Endothelial cell of umbilical vein (primary cell): ENCODE results near the gene SELENBP1. TPM values are rescaled to one million over a fixed set of nuclear protein-coding genes. Genes with fewer than 3 reads are reported as not detected.

Experiments
- BruUV-seq: library from RNA; stranded (reverse); fragments of 400-500 nt; replicated peaks from 2 replicates; lab custom pipeline; 2021; lab: Mats Ljungman, UMichigan
- CTCF ChIA-PET: fragments of 300-600, 350-600 bp; sonication (Branson Sonifier 250); formaldehyde crosslinking; loops from one replicate; lab custom pipeline; 2021; ENCODE audit warnings: antibody characterized with exemption, inconsistent platforms; lab: Charles Lee
- POLR2A ChIA-PET: fragments of 300-600, 350-600 bp; sonication (Branson Sonifier 250); formaldehyde crosslinking; loops from one replicate; lab custom pipeline; 2021; ENCODE audit warnings: antibody characterized with exemption, inconsistent platforms; lab: Charles Lee
- DNase-seq: peaks from one replicate; pipeline ENCODE4 v3.0.0-alpha.2; 2011; ENCODE audit warnings: low read depth, low spot score
- FAIRE-seq: peaks from 2 replicates; lab custom pipeline; 2011; peaks lifted over from hg19 to GRCh38; lab: Jason Lieb, UNC
- H2AFZ ChIP-seq: 2 replicates; pipeline ENCODE4 v1.6.0; 2012; ENCODE audit warnings: low read depth, low read length, control low read depth, inconsistent platforms
- H3K27ac ChIP-seq: 2 replicates; pipeline ENCODE4 v1.5.1; 2011; ENCODE audit warnings: low read depth, mild to moderate bottlenecking, control low read depth, low read length, moderate library complexity; ENCODE audit not compliant: insufficient read depth
- H3K27me3 ChIP-seq, 2 experiments: 2 replicates each; pipeline versions ENCODE4 v1.6.0 to v1.6.1; 2011; ENCODE audit warnings: low read length in 2 of 2, mixed read lengths in 1 of 2; ENCODE audit not compliant: control insufficient read depth in 2 of 2, insufficient read depth in 2 of 2
- H3K36me3 ChIP-seq, 2 experiments: 2 replicates in 1 of 2; 3 replicates in 1 of 2; pipeline ENCODE4 v1.5.1; 2011; ENCODE audit warnings: low read length in 2 of 2, mild to moderate bottlenecking in 1 of 2, moderate library complexity in 1 of 2; ENCODE audit not compliant: control insufficient read depth in 2 of 2, insufficient read depth in 2 of 2; ENCODE audit errors: extremely low read depth in 1 of 2
- H3K4me1 ChIP-seq: 3 replicates; pipeline ENCODE4 v1.5.1; 2011; ENCODE audit warnings: mild to moderate bottlenecking, low read length; ENCODE audit not compliant: control insufficient read depth, insufficient read depth; ENCODE audit errors: extremely low read depth
- H3K4me2 ChIP-seq: 2 replicates; pipeline ENCODE4 v1.6.1; 2011; ENCODE audit warnings: low read length, control low read depth, mixed read lengths; ENCODE audit not compliant: insufficient read depth
- H3K4me3 ChIP-seq, 3 experiments: fragments of 200-600 bp in 1 of 3; sonication (generic), shearing (Covaris generic) in 1 of 3; replicated peaks in 1 of 3; 2 replicates each; pipeline ENCODE4 v1.5.1; 2011 to 2016; ENCODE audit warnings: control low read depth in 3 of 3, low read length in 3 of 3, mild to moderate bottlenecking in 2 of 3, inconsistent platforms in 1 of 3, low read depth in 1 of 3, moderate library complexity in 1 of 3; ENCODE audit not compliant: insufficient read depth in 1 of 3
- H3K79me2 ChIP-seq: 2 replicates; pipeline ENCODE4 v1.6.0; 2012; ENCODE audit warnings: low read length, inconsistent platforms; ENCODE audit not compliant: control insufficient read depth, insufficient read depth
- H3K9ac ChIP-seq: replicated peaks from 2 replicates; pipeline ENCODE3; 2011; ENCODE audit warnings: low read length, control low read depth; ENCODE audit not compliant: insufficient read depth; ENCODE audit errors: extremely low read depth
- H3K9me1 ChIP-seq: replicated peaks from 3 replicates; pipeline ENCODE4 v1.6.0; 2011; ENCODE audit warnings: mild to moderate bottlenecking, low read length; ENCODE audit not compliant: control insufficient read depth, insufficient read depth; ENCODE audit errors: extremely low read depth
- H3K9me3 ChIP-seq: replicated peaks from 2 replicates; pipeline ENCODE4 v1.5.1; 2012; ENCODE audit warnings: low read length, inconsistent platforms; ENCODE audit not compliant: control insufficient read depth, insufficient read depth
- H4K20me1 ChIP-seq: replicated peaks from 2 replicates; pipeline ENCODE3; 2011; ENCODE audit warnings: mild to moderate bottlenecking, low read length; ENCODE audit not compliant: control insufficient read depth, insufficient read depth; ENCODE audit errors: extremely low read depth
- EZH2 ChIP-seq: IDR thresholded peaks from 2 replicates; pipeline ENCODE4 v1.6.1; 2012; ENCODE audit warnings: borderline replicate concordance, low read depth, mild to moderate bottlenecking, moderate library complexity, low read length, inconsistent platforms; ENCODE audit not compliant: severe bottlenecking
- FOS ChIP-seq: IDR thresholded peaks from 2 replicates; pipeline ENCODE4 v1.6.1; 2011; ENCODE audit warnings: mild to moderate bottlenecking, low read length, moderate library complexity, borderline replicate concordance; ENCODE audit not compliant: insufficient read depth
- GATA2 ChIP-seq: IDR thresholded peaks from 2 replicates; pipeline ENCODE4 v1.7.0; 2011; ENCODE audit warnings: low read depth, mild to moderate bottlenecking, moderate library complexity, mixed read lengths, low read length; ENCODE audit not compliant: insufficient read length, insufficient read depth
- JUN ChIP-seq: IDR thresholded peaks from 2 replicates; pipeline ENCODE4 v1.6.1; 2011; ENCODE audit warnings: borderline replicate concordance, low read depth; ENCODE audit not compliant: insufficient read length, insufficient read depth
- MYC ChIP-seq: IDR thresholded peaks from one replicate; pipeline ENCODE4 v1.6.1; 2011; ENCODE audit warnings: mild to moderate bottlenecking, low read depth, low read length
- POLR2A ChIP-seq: IDR thresholded peaks from 2 replicates; pipeline ENCODE4 v1.6.1; 2012; ENCODE audit warnings: low read depth, mild to moderate bottlenecking, control low read depth, low read length
- POLR2AphosphoS5 ChIP-seq: IDR thresholded peaks from 2 replicates; pipeline ENCODE4 v1.6.1; 2012; ENCODE audit warnings: low read depth, mild to moderate bottlenecking, control low read depth, low read length, moderate library complexity; ENCODE audit not compliant: insufficient read depth
- dilution Hi-C: fragments of 300-500 bp; cut with MboI; formaldehyde crosslinking; loops from one replicate; pipeline ENCODE4 v1.15.0; 2019; ENCODE audit warnings: low sequenced_read_pairs; ENCODE audit not compliant: extremely low pct_ligation_motif_present
- intact Hi-C: fragments of 100-400 bp; cut with micrococcal nuclease; formaldehyde crosslinking; loops from one replicate; pipeline ENCODE4 v1.10.0; 2022
- polyA plus RNA-seq, 4 experiments: library from polyadenylated mRNA; depleted of rRNA in 3 of 4; stranded (reverse) in 3 of 4; unstranded in 1 of 4; fragments of >200 nt; gene quantifications; 2 replicates each; pipeline versions ENCODE4 v1.2.1 to v1.2.3, GENCODE V29; 2011 to 2012; ENCODE audit warnings: missing spikeins in 1 of 4
- total RNA-seq: library from RNA; stranded (reverse); gene quantifications from 2 replicates; pipeline ENCODE4 v1.2.3, GENCODE V29; 2021
- TF ChIP-seq, protein P1 (sequence below), 2 donors: IDR thresholded peaks; 1 replicate in 1 of 2; 2 replicates in 1 of 2; pipeline ENCODE4 v1.5.1; 2011; ENCODE audit warnings: low read length in 2 of 2, mild to moderate bottlenecking in 2 of 2, moderate library complexity in 2 of 2, control low read depth in 1 of 2, inconsistent platforms in 1 of 2, low read depth in 1 of 2; ENCODE audit not compliant: insufficient read depth in 1 of 2; ENCODE audit errors: extremely low read depth in 1 of 2
- TF ChIP-seq, protein P2 (sequence below): IDR thresholded peaks from 2 replicates; pipeline ENCODE4 v1.6.1; 2011; ENCODE audit not compliant: insufficient read depth, insufficient read length

Gene SELENBP1
- total and polyA plus RNA-seq, 2 donors (not counting 3 experiments of a cell fraction or from before 2014, with no cell fraction given) = 18.0 to 40.6 TPM

- H3K4me1 ChIP-seq = peaks cover 6% of the 10 kb centered on the region
- FAIRE-seq (no peak), DNase-seq (no peak)
- intact Hi-C loops = no loop called here
- no peaks in the 10 kb centered on the region for H3K27me3 ChIP-seq
- ChIA-PET POLR2A (interaction anchor here (0.7 kb wide), 1 partner anchor 36 kb away, joined by 5 read pairs; no protein-coding TSS in a partner anchor), CTCF (interaction anchor here (0.9 to 1.9 kb wide), 3 partner anchors 10 to 63 kb away, joined by 3 to 4 read pairs (median 3); no protein-coding TSS in a partner anchor)
- peaks cover 34 to 48% of the 10 kb centered on the region in 2 experiments for H3K36me3 ChIP-seq
- H3K27ac ChIP-seq = no peak overlapping the region
- H3K9me3 ChIP-seq = no peaks in the 10 kb centered on the region
- BruUV-seq = no TSS peak
- H2AFZ ChIP-seq = no peak overlapping the region
- H4K20me1 ChIP-seq = no peaks in the 10 kb centered on the region
- dilution Hi-C loops = no loop called here
- H3K4me2 ChIP-seq = no peak overlapping the region
- H3K9me1 ChIP-seq = no peaks in the 10 kb centered on the region
- H3K79me2 ChIP-seq = peaks cover 20% of the 10 kb centered on the region
- H3K4me3 ChIP-seq = no peak overlapping the region
- TF ChIP-seq POLR2A (no peak), JUN (no peak), GATA2 (no peak), POLR2AphosphoS5 (no peak), FOS (no peak), MYC (no peak), EZH2 (no peak)
- TF ChIP-seq, protein P1, sequence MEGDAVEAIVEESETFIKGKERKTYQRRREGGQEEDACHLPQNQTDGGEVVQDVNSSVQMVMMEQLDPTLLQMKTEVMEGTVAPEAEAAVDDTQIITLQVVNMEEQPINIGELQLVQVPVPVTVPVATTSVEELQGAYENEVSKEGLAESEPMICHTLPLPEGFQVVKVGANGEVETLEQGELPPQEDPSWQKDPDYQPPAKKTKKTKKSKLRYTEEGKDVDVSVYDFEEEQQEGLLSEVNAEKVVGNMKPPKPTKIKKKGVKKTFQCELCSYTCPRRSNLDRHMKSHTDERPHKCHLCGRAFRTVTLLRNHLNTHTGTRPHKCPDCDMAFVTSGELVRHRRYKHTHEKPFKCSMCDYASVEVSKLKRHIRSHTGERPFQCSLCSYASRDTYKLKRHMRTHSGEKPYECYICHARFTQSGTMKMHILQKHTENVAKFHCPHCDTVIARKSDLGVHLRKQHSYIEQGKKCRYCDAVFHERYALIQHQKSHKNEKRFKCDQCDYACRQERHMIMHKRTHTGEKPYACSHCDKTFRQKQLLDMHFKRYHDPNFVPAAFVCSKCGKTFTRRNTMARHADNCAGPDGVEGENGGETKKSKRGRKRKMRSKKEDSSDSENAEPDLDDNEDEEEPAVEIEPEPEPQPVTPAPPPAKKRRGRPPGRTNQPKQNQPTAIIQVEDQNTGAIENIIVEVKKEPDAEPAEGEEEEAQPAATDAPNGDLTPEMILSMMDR (IDR thresholded peaks at IDR 0.05; ENCODE audit: extremely low read depth in 1 of 2, insufficient read depth in 1 of 2, low read depth in 1 of 2, low read length in 2 of 2) = no peak
- TF ChIP-seq, protein P2, sequence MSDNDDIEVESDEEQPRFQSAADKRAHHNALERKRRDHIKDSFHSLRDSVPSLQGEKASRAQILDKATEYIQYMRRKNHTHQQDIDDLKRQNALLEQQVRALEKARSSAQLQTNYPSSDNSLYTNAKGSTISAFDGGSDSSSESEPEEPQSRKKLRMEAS = no peak
- H3K9ac ChIP-seq = no peak overlapping the region
Measured at GRCh38 chr1:151403612-151404011, 31.1 kb upstream of the SELENBP1 start.
